RWPE2 (cell line): ENCODE measurements around the gene ZNF276.
A peak's percentile ranks its signal among the peaks of the same experiment; 100 is the strongest.
"Not testable (repeated sequence)": the region's sequence is repeated elsewhere in the genome, so short reads cannot be mapped to it uniquely, and the experiment has no call there.

ENCODE experiments used
- ATAC-seq: fragments of 200-7000 bp; cut with Tn5 transposase; 3 replicates; pipeline ENCODE4 v1.9.1; 2021; ENCODE audit warnings: low read depth
- DNase-seq: peaks from one replicate; pipeline ENCODE4 v3.0.0-alpha.2; 2020; ENCODE audit warnings: low spot score
- H3K27ac ChIP-seq: fragments of 450-650 bp; 2 replicates; pipeline ENCODE4 v1.5.1; 2017; ENCODE audit warnings: mild to moderate bottlenecking; ENCODE audit not compliant: poor library complexity, severe bottlenecking
- H3K27me3 ChIP-seq: fragments of 250-450 bp; sonication (Bioruptor Pico); 2 replicates; pipeline ENCODE4 v1.5.1; 2021; ENCODE audit warnings: mild to moderate bottlenecking, moderate library complexity; ENCODE audit not compliant: insufficient read depth, poor library complexity, severe bottlenecking
- H3K36me3 ChIP-seq: fragments of 250-450 bp; sonication (Bioruptor Pico); 2 replicates; pipeline ENCODE4 v1.5.1; 2020; ENCODE audit warnings: low read depth, mild to moderate bottlenecking, moderate library complexity
- H3K4me1 ChIP-seq: fragments of 250-450 bp; sonication (Bioruptor Pico); 2 replicates; pipeline ENCODE4 v1.5.1; 2021; ENCODE audit warnings: mild to moderate bottlenecking, moderate library complexity; ENCODE audit not compliant: insufficient read depth, poor library complexity, severe bottlenecking
- H3K4me3 ChIP-seq: fragments of 250-450 bp; sonication (Bioruptor Pico); 2 replicates; pipeline ENCODE4 v1.5.1; 2021; ENCODE audit warnings: mild to moderate bottlenecking, moderate library complexity; ENCODE audit not compliant: severe bottlenecking
- H3K9me3 ChIP-seq: fragments of 250-450 bp; sonication (Bioruptor Pico); 2 replicates; pipeline ENCODE4 v1.5.1; 2021; ENCODE audit warnings: mild to moderate bottlenecking, moderate library complexity; ENCODE audit not compliant: severe bottlenecking
- CTCF ChIP-seq: fragments of 450-650 bp; IDR thresholded peaks from one replicate; pipeline ENCODE4 v1.5.1; 2017; ENCODE audit warnings: mild to moderate bottlenecking, moderate library complexity; ENCODE audit not compliant: poor library complexity, severe bottlenecking

Gene ZNF276

GRCh38 chr16:89693931-89694783, 27.2 kb upstream of the ZNF276 start:
- Histone ChIP-seq H3K27ac (no peak overlapping the region), H3K27me3 (no peaks in the 10 kb centered on the region), H3K4me3 (no peak overlapping the region), H3K9me3 (no peaks in the 10 kb centered on the region), H3K4me1 (no peaks in the 10 kb centered on the region), H3K36me3 (peaks cover 60% of the 10 kb centered on the region)
- ATAC-seq: no peak
- DNase-seq: peak; percentile 70
- TF ChIP-seq CTCF: no peak

GRCh38 chr16:89694784-89695085, 26.6 kb upstream of the ZNF276 start:
- H3K27ac ChIP-seq, ATAC-seq, H3K9me3 ChIP-seq, H3K4me1 ChIP-seq, DNase-seq, H3K4me3 ChIP-seq, H3K27me3 ChIP-seq: not testable (repeated sequence)
- H3K36me3 ChIP-seq: peaks cover 54% of the 10 kb centered on the region

GRCh38 chr16:89695086-89695874, 26.1 kb upstream of the ZNF276 start:
- Histone ChIP-seq H3K9me3 (no peaks in the 10 kb centered on the region), H3K27ac (no peak overlapping the region), H3K27me3 (no peaks in the 10 kb centered on the region), H3K36me3 (peaks cover 49% of the 10 kb centered on the region), H3K4me3 (no peak overlapping the region), H3K4me1 (no peaks in the 10 kb centered on the region)
- TF ChIP-seq CTCF: no peak
- ATAC-seq: no peak
- DNase-seq: peak; percentile 69

GRCh38 chr16:89695875-89696669, 25.3 kb upstream of the ZNF276 start:
- Histone ChIP-seq H3K4me1 (no peaks in the 10 kb centered on the region), H3K27ac (no peak overlapping the region), H3K4me3 (no peak overlapping the region), H3K36me3 (peaks cover 41% of the 10 kb centered on the region), H3K27me3 (no peaks in the 10 kb centered on the region), H3K9me3 (no peaks in the 10 kb centered on the region)
- ATAC-seq (no peak), DNase-seq (no peak)
- TF ChIP-seq CTCF: no peak

- H3K36me3 ChIP-seq: peaks cover 34% of the 10 kb centered on the region
- DNase-seq (no peak), ATAC-seq (no peak)
- H3K27me3 ChIP-seq: no peaks in the 10 kb centered on the region
- no peak for TF ChIP-seq CTCF
- H3K4me3 ChIP-seq: no peak overlapping the region
- H3K9me3 ChIP-seq: no peaks in the 10 kb centered on the region
- H3K27ac ChIP-seq: no peak overlapping the region
- H3K4me1 ChIP-seq: no peaks in the 10 kb centered on the region
Observed at GRCh38 chr16:89696670-89697128, 24.6 kb upstream of the ZNF276 start.
